ENCODE data around the gene TRAF5. TPM values are rescaled to one million over a fixed set of nuclear protein-coding genes. Genes with fewer than 3 reads are reported as not detected.

Gene TRAF5
- total RNA-seq, 1 experiment from 2014 or later, result 15.2 TPM

- no TSS peak for BruUV-seq (replicated peaks)
- Mint-ChIP-seq H3K36me3 (ENCODE audit: insufficient read depth, unreplicated experiment) (no peaks in the 10 kb centered on the region), H3K4me3 (ENCODE audit: low read depth, unreplicated experiment) (no peak overlapping the region), H3K4me1 (ENCODE audit: low read depth, unreplicated experiment) (peaks cover 18% of the 10 kb centered on the region), H3K27me3 (ENCODE audit: unreplicated experiment) (no peaks in the 10 kb centered on the region), H3K27ac (ENCODE audit: unreplicated experiment) (no peak overlapping the region), H3K9me3 (ENCODE audit: low read depth, unreplicated experiment) (no peaks in the 10 kb centered on the region)
- DNase-seq, result peak; percentile 77
- TF ChIP-seq, protein P1, sequence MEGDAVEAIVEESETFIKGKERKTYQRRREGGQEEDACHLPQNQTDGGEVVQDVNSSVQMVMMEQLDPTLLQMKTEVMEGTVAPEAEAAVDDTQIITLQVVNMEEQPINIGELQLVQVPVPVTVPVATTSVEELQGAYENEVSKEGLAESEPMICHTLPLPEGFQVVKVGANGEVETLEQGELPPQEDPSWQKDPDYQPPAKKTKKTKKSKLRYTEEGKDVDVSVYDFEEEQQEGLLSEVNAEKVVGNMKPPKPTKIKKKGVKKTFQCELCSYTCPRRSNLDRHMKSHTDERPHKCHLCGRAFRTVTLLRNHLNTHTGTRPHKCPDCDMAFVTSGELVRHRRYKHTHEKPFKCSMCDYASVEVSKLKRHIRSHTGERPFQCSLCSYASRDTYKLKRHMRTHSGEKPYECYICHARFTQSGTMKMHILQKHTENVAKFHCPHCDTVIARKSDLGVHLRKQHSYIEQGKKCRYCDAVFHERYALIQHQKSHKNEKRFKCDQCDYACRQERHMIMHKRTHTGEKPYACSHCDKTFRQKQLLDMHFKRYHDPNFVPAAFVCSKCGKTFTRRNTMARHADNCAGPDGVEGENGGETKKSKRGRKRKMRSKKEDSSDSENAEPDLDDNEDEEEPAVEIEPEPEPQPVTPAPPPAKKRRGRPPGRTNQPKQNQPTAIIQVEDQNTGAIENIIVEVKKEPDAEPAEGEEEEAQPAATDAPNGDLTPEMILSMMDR (IDR thresholded peaks at IDR 0.05; ENCODE audit: unreplicated experiment), result peak; percentile 92
- intact Hi-C loops (cut with micrococcal nuclease; ENCODE audit: unreplicated experiment), result loop anchor here (1.0 kb wide), 1 partner anchor 30 kb away; no protein-coding TSS in a partner anchor
- CTCF ChIA-PET, result no interaction called here
These were observed 26.4 kb downstream of the TRAF5 start for GRCh38 chr1:211352985-211353515.

DNA sequence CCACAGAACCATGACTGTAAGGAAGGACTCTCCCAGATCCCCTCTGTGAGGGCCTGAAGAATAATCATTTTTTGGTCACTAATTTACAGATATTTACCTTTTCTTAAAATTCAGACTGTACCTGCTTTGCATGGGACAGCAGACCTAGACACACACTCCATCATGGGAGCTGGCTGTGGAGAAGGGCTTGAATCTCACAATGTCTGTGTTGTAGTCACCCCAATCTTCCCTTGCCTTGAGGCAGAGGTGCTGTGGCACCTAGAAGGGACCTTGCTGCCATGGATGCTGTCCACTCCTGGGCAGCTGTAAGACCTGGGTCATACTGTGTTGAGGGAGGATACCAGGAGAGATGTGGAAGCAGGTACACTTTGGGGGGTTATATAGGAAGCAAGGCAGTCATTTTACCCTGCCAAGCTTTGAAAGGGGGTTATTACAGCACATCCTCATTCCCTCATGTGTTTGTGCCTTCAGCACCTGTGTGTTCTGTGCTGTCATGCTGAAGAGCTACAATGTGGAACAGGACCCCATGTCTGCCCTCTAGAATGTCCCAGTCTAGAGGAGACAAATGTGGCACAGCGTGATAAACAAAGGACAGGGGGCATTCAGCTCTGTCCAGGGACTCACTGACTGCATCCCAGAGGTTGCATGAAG lies 27.1 kb downstream of the TRAF5 start:
- intact Hi-C loops (cut with micrococcal nuclease; ENCODE audit: unreplicated experiment), result loop anchor here (1.0 kb wide), 1 partner anchor 30 kb away; no protein-coding TSS in a partner anchor
- Mint-ChIP-seq H3K36me3 (ENCODE audit: insufficient read depth, unreplicated experiment) (no peaks in the 10 kb centered on the region), H3K9me3 (ENCODE audit: low read depth, unreplicated experiment) (no peaks in the 10 kb centered on the region), H3K27ac (ENCODE audit: unreplicated experiment) (no peak overlapping the region), H3K4me1 (ENCODE audit: low read depth, unreplicated experiment) (peaks cover 16% of the 10 kb centered on the region), H3K4me3 (ENCODE audit: low read depth, unreplicated experiment) (no peak overlapping the region), H3K27me3 (ENCODE audit: unreplicated experiment) (no peaks in the 10 kb centered on the region)
- CTCF ChIA-PET, result no interaction called here
- TF ChIP-seq, protein P1 (IDR thresholded peaks at IDR 0.05; ENCODE audit: unreplicated experiment), result no peak
- BruUV-seq (replicated peaks), result no TSS peak
- DNase-seq, result no peak

- no peaks in the 10 kb centered on the region for H3K9me3 Mint-ChIP-seq (ENCODE audit: low read depth, unreplicated experiment)
- CTCF ChIA-PET, result interaction anchor here (0.7 kb wide), 1 partner anchor 45 kb away, joined by 3 read pairs; no protein-coding TSS in a partner anchor
- intact Hi-C loops (cut with micrococcal nuclease; ENCODE audit: unreplicated experiment), result no loop called here
- no TSS peak for BruUV-seq (replicated peaks)
- no peaks in the 10 kb centered on the region for H3K27me3 Mint-ChIP-seq (ENCODE audit: unreplicated experiment)
- TF ChIP-seq, protein P1 (IDR thresholded peaks at IDR 0.05; ENCODE audit: unreplicated experiment), result no peak
- H3K4me1 Mint-ChIP-seq (ENCODE audit: low read depth, unreplicated experiment), result no peaks in the 10 kb centered on the region
- DNase-seq, result no peak
- no peak overlapping the region for H3K4me3 Mint-ChIP-seq (ENCODE audit: low read depth, unreplicated experiment)
- no peaks in the 10 kb centered on the region for H3K36me3 Mint-ChIP-seq (ENCODE audit: insufficient read depth, unreplicated experiment)
- H3K27ac Mint-ChIP-seq (ENCODE audit: unreplicated experiment), result no peak overlapping the region
These were observed 29.2 kb downstream of the TRAF5 start for GRCh38 chr1:211355873-211356272.

DNA sequence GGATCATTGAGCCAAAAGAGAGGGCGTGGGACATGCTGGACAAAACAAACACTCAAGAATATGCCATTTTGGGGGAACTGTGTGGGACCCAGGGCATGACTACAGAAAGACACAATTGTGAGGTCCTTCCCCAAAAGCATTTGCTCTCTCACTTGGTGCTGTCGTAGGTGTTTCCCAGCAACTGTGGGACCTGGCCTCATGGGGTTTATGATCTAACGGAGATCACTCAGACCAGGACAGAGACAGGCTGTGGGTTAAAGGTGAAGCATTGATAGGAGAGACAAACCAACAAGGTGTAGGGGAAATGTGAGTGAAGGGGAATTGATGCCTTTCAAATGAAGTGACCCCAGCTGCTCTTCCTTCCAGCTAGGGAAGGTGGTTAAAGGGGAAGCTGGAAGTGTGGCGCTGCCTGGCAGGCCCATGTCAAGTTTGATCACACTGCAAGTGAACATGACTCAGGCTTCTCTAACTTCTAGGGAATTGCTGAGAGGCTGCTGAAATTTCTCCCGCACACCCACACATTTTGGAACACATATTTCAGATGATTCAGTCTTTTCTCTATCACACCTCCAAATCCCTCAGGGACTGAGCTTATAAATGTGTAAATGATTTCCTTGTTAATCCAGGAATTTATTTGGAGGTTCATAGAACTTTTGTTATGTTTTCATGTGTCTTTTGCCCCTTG lies 30.2 kb downstream of the TRAF5 start:
- no peak overlapping the region for H3K4me3 Mint-ChIP-seq (ENCODE audit: low read depth, unreplicated experiment)
- CTCF ChIA-PET, result interaction anchor here (0.7 kb wide), 1 partner anchor 46 kb away, joined by 3 read pairs; no protein-coding TSS in a partner anchor
- no peak for DNase-seq
- no peaks in the 10 kb centered on the region for H3K4me1 Mint-ChIP-seq (ENCODE audit: low read depth, unreplicated experiment)
- intact Hi-C loops (cut with micrococcal nuclease; ENCODE audit: unreplicated experiment), result no loop called here
- H3K27ac Mint-ChIP-seq (ENCODE audit: unreplicated experiment), result no peak overlapping the region
- no peaks in the 10 kb centered on the region for H3K36me3 Mint-ChIP-seq (ENCODE audit: insufficient read depth, unreplicated experiment)
- TF ChIP-seq, protein P1 (IDR thresholded peaks at IDR 0.05; ENCODE audit: unreplicated experiment), result no peak
- no peaks in the 10 kb centered on the region for H3K27me3 Mint-ChIP-seq (ENCODE audit: unreplicated experiment)
- BruUV-seq (replicated peaks), result no TSS peak
- no peaks in the 10 kb centered on the region for H3K9me3 Mint-ChIP-seq (ENCODE audit: low read depth, unreplicated experiment)

Measured in Calu3 (cell line).